Caco-2 (cell line): ENCODE data around the gene SMTN. TPM values are rescaled to one million over a fixed set of nuclear protein-coding genes. Genes with fewer than 3 reads are reported as not detected.

Source experiments
- BruUV-seq: library from RNA; stranded (reverse); fragments of 400-500 nt; replicated peaks from 2 replicates; lab custom pipeline; 2021; lab: Mats Ljungman, UMichigan
- CTCF ChIA-PET: fragments of 300-600 bp; sonication (Branson Sonifier 250); formaldehyde crosslinking; loops from one replicate; lab custom pipeline; 2022; ENCODE audit warnings: antibody characterized with exemption; lab: Charles Lee
- POLR2A ChIA-PET: fragments of 300-600 bp; sonication (Branson Sonifier 250); formaldehyde crosslinking; loops from one replicate; lab custom pipeline; 2022; ENCODE audit warnings: antibody characterized with exemption; lab: Charles Lee
- DNase-seq, 2 experiments: peaks; one replicate each; pipeline versions ENCODE4 v3.0.0 to v3.0.0-alpha.2; 2020 to 2022
- H3K27me3 ChIP-seq: replicated peaks from 2 replicates; pipeline ENCODE4 v1.6.0; 2011; ENCODE audit warnings: low read length; ENCODE audit not compliant: control insufficient read depth, insufficient read depth
- H3K36me3 ChIP-seq: 2 replicates; pipeline ENCODE4 v1.5.1; 2011; ENCODE audit warnings: low read length; ENCODE audit not compliant: control insufficient read depth, insufficient read depth
- H3K4me1 ChIP-seq: fragments of 250-450 bp; sonication (Bioruptor Pico); 2 replicates; pipeline ENCODE4 v1.5.1; 2020; ENCODE audit warnings: mild to moderate bottlenecking
- H3K4me3 ChIP-seq: 2 replicates; pipeline ENCODE4 v1.5.1; 2011; ENCODE audit warnings: low read depth, mild to moderate bottlenecking, control low read depth, low read length
- H3K9me3 ChIP-seq: fragments of 250-450 bp; sonication (Bioruptor Pico); 2 replicates; pipeline ENCODE4 v1.5.1; 2020; ENCODE audit warnings: mild to moderate bottlenecking, moderate library complexity
- H3K27ac Mint-ChIP-seq: one replicate; pipeline ENCODE4 v1.8.0; 2022; ENCODE audit warnings: mixed read lengths; ENCODE audit not compliant: unreplicated experiment
- H3K27me3 Mint-ChIP-seq: one replicate; pipeline ENCODE4 v1.8.0; 2022; ENCODE audit warnings: mixed read lengths; ENCODE audit not compliant: insufficient read depth, unreplicated experiment
- H3K36me3 Mint-ChIP-seq: one replicate; pipeline ENCODE4 v1.8.0; 2022; ENCODE audit warnings: mild to moderate bottlenecking, mixed read lengths; ENCODE audit not compliant: insufficient read depth, unreplicated experiment
- H3K4me1 Mint-ChIP-seq: one replicate; pipeline ENCODE4 v1.8.0; 2022; ENCODE audit warnings: low read depth, mixed read lengths; ENCODE audit not compliant: unreplicated experiment
- H3K4me3 Mint-ChIP-seq: one replicate; pipeline ENCODE4 v1.8.0; 2022; ENCODE audit warnings: mild to moderate bottlenecking, moderate library complexity, mixed read lengths; ENCODE audit not compliant: unreplicated experiment
- H3K9me3 Mint-ChIP-seq: one replicate; pipeline ENCODE4 v1.8.0; 2022; ENCODE audit warnings: mixed read lengths; ENCODE audit not compliant: unreplicated experiment
- intact Hi-C: fragments of 100-400 bp; cut with micrococcal nuclease; formaldehyde crosslinking; loops from one replicate; pipeline ENCODE4 v1.10.0; 2022; ENCODE audit not compliant: unreplicated experiment
- total RNA-seq: library from RNA; stranded (reverse); gene quantifications from 2 replicates; pipeline ENCODE4 v1.2.3, GENCODE V29; 2022
- TF ChIP-seq, protein P1 (sequence below), 2 experiments: fragments of 200-600 bp in 1 of 2; IDR thresholded peaks; 1 replicate in 1 of 2; 2 replicates in 1 of 2; pipeline versions ENCODE4 v1.5.1 to v1.8.0; 2011 to 2022; ENCODE audit warnings: antibody characterized with exemption in 1 of 2, control low read depth in 1 of 2, inconsistent platforms in 1 of 2, low read depth in 1 of 2, low read length in 1 of 2, mild to moderate bottlenecking in 1 of 2, moderate library complexity in 1 of 2; ENCODE audit not compliant: insufficient read depth in 1 of 2, severe bottlenecking in 1 of 2, unreplicated experiment in 1 of 2

The SMTN gene
- total RNA-seq, 1 experiment from 2014 or later: 71.0 TPM

DNA sequence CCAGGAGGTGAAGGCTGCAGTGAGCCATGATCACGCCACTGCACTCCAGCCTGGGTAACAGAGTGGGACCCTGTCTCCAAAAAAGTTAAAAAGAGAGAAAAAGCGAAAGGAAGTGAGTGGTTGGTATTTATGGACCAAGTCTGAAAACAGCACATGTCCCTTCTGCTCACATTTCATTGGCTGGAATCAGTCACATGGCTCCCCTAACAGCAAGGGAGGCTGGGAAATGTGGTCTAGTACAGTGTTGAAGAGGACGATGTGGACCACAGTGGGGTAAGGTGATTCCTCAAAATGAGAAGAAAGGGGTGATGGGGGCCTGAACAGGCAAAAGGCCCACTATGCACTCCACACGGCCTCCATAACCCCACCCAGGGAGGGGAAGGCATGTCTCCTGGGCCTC lies 32.5 kb upstream of the SMTN start:
- Mint-ChIP-seq H3K4me1 (no peaks in the 10 kb centered on the region), H3K27me3 (no peaks in the 10 kb centered on the region), H3K9me3 (peaks cover 10% of the 10 kb centered on the region), H3K36me3 (no peaks in the 10 kb centered on the region), H3K4me3 (no peak overlapping the region), H3K27ac (no peak overlapping the region)
- no TSS peak for BruUV-seq
- Histone ChIP-seq H3K4me1 (0 out of 2 replicates have a peak, but pooled peaks cover 5% of the 10 kb centered on the region), H3K9me3 (no peaks in the 10 kb centered on the region), H3K4me3 (no peak overlapping the region), H3K27me3 (no peaks in the 10 kb centered on the region), H3K36me3 (no peaks in the 10 kb centered on the region)
- ChIA-PET CTCF (no interaction called here), POLR2A (no interaction called here)
- intact Hi-C loops: no loop called here
- TF ChIP-seq, protein P1, sequence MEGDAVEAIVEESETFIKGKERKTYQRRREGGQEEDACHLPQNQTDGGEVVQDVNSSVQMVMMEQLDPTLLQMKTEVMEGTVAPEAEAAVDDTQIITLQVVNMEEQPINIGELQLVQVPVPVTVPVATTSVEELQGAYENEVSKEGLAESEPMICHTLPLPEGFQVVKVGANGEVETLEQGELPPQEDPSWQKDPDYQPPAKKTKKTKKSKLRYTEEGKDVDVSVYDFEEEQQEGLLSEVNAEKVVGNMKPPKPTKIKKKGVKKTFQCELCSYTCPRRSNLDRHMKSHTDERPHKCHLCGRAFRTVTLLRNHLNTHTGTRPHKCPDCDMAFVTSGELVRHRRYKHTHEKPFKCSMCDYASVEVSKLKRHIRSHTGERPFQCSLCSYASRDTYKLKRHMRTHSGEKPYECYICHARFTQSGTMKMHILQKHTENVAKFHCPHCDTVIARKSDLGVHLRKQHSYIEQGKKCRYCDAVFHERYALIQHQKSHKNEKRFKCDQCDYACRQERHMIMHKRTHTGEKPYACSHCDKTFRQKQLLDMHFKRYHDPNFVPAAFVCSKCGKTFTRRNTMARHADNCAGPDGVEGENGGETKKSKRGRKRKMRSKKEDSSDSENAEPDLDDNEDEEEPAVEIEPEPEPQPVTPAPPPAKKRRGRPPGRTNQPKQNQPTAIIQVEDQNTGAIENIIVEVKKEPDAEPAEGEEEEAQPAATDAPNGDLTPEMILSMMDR (IDR thresholded peaks at IDR 0.05; ENCODE audit: insufficient read depth in 1 of 2, low read depth in 1 of 2, low read length in 1 of 2, severe bottlenecking in 1 of 2, unreplicated experiment in 1 of 2): no peak
- DNase-seq: no peak

DNA sequence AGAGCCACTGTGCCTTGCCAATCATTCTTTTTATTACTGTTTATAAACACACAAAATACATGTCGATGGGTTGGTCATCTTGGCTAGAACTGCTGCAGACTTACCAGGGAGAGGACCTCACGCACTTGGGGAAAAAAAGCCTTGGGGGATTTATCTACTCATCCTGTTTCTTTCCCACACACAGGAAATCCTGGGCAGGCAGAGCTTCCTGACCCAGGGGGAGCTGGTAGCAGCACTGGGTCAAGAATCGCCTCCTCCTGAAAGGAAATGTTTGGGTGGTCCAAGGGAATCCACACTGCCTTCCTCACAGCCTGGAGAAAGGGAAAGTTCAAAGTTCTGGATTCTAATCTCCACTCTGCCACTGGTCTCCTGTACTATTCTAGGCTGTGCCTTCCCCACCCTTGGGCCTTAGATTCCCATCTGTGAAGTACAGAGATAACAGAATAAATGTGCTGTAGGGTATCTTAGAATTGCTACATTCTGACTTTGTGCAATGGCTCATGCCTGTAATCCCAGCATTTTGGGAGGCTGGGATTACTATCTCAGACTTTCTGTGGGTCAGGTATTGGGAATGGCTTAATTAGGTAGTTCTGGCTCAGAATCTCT lies 31.2 kb upstream of the SMTN start:
- Histone ChIP-seq H3K4me1 (peaks cover 3% of the 10 kb centered on the region), H3K4me3 (no peak overlapping the region), H3K27me3 (no peaks in the 10 kb centered on the region), H3K9me3 (no peaks in the 10 kb centered on the region), H3K36me3 (no peaks in the 10 kb centered on the region)
- no TSS peak for BruUV-seq
- Mint-ChIP-seq H3K4me3 (no peak overlapping the region), H3K27ac (no peak overlapping the region), H3K9me3 (peaks cover 10% of the 10 kb centered on the region), H3K36me3 (no peaks in the 10 kb centered on the region), H3K27me3 (no peaks in the 10 kb centered on the region), H3K4me1 (peaks cover 2% of the 10 kb centered on the region)
- intact Hi-C loops: no loop called here
- ChIA-PET POLR2A (no interaction called here), CTCF (no interaction called here)
- no peak for DNase-seq
- TF ChIP-seq, protein P1 (IDR thresholded peaks at IDR 0.05; ENCODE audit: insufficient read depth in 1 of 2, low read depth in 1 of 2, low read length in 1 of 2, severe bottlenecking in 1 of 2, unreplicated experiment in 1 of 2): no peak

DNA sequence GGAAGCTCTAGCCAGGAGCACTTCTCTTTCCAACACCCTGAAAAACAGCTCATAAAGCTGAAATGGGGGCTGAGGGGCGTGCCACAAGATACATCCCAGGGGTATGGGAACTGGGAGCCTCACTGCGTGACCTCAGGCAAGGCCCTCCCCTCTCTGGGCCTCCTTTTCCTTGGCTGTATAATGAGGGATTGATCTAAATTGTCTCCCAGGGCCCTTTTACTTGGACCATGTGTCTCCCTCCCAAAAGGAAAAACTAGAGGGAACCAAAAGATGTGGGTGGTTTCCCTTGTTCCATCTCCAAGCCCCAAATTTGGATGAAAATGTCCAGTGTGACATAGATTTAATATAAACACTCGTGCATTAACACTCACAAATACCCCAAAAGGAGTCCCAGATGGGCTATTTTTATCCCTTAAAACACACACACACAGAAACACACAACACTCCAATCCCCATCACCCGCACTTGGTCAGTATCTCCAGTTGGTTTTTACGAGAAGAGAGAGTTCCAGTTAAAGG lies 25.9 kb upstream of the SMTN start:
- DNase-seq: no peak
- H3K4me1 Mint-ChIP-seq: peaks cover 11% of the 10 kb centered on the region
- intact Hi-C loops: loop anchor here (1.0 kb wide), 2 partner anchors 9 to 24 kb away; no protein-coding TSS in a partner anchor
- no peaks in the 10 kb centered on the region for H3K27me3 Mint-ChIP-seq
- no peak overlapping the region for H3K4me3 ChIP-seq
- ChIA-PET POLR2A (interaction anchor here (0.6 to 1.6 kb wide), 9 partner anchors 9 to 728 kb away, joined by 3 to 24 read pairs (median 9); partner anchors contain the start of genes MORC2, SMTN, TBC1D10A and TUG1), CTCF (interaction anchor here (0.6 to 1.6 kb wide), 5 partner anchors 9 to 390 kb away, joined by 3 to 10 read pairs (median 7); partner anchors contain the start of gene SMTN)
- H3K27ac Mint-ChIP-seq: peak overlapping the region; percentile 91
- H3K4me3 Mint-ChIP-seq: peak overlapping the region; percentile 42
- no peaks in the 10 kb centered on the region for H3K36me3 ChIP-seq
- H3K9me3 Mint-ChIP-seq: no peaks in the 10 kb centered on the region
- H3K9me3 ChIP-seq: no peaks in the 10 kb centered on the region
- TF ChIP-seq, protein P1 (IDR thresholded peaks at IDR 0.05; ENCODE audit: insufficient read depth in 1 of 2, low read depth in 1 of 2, low read length in 1 of 2, severe bottlenecking in 1 of 2, unreplicated experiment in 1 of 2): no peak
- BruUV-seq: TSS peak; percentile 100
- H3K36me3 Mint-ChIP-seq: no peaks in the 10 kb centered on the region
- H3K4me1 ChIP-seq: peaks cover 26% of the 10 kb centered on the region
- H3K27me3 ChIP-seq: no peaks in the 10 kb centered on the region
